Measurements from ENCODE around the gene BANF2.
"Not testable (repeated sequence)": the region's sequence is repeated elsewhere in the genome, so short reads cannot be mapped to it uniquely, and the experiment has no call there.

The BANF2 gene

DNA sequence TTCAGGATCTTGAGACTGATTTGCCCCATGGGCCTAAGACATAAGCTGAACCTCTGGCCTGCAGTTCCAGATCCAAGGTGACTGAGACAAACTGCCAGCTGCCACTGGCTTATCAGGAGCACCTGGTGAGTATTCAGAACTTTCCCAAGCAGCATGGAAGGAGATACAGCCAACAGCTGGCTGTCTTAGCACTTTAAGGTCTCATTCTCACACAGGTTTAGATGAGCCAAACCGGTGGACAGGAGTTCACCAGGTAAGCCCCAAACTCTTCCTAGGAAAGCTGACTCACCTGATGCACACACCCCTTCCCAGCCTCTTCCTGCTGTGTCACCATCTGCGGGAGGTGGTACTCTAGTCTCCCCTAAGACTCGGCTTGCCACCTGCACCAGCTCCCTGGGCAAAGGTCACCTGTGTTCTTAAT is at the start of gene BANF2:
Gene BANF2 (plus strand): TSS at position 36 of the 421 bp plus-strand sequence. CDS start 25,060 bp downstream, outside the sequence.
- in situ Hi-C loops (cut with HindIII; ENCODE audit: low sequenced_read_pairs), result no loop called here

- in situ Hi-C loops (cut with HindIII; ENCODE audit: low sequenced_read_pairs), result no loop called here
Measured at GRCh38 chr20:17650301-17651128, 49.3 kb upstream of the BANF2 start.

GRCh38 chr20:17651129-17651759 is 48.5 kb upstream of the BANF2 start:
- in situ Hi-C loops (cut with HindIII; ENCODE audit: low sequenced_read_pairs), result no loop called here

DNA sequence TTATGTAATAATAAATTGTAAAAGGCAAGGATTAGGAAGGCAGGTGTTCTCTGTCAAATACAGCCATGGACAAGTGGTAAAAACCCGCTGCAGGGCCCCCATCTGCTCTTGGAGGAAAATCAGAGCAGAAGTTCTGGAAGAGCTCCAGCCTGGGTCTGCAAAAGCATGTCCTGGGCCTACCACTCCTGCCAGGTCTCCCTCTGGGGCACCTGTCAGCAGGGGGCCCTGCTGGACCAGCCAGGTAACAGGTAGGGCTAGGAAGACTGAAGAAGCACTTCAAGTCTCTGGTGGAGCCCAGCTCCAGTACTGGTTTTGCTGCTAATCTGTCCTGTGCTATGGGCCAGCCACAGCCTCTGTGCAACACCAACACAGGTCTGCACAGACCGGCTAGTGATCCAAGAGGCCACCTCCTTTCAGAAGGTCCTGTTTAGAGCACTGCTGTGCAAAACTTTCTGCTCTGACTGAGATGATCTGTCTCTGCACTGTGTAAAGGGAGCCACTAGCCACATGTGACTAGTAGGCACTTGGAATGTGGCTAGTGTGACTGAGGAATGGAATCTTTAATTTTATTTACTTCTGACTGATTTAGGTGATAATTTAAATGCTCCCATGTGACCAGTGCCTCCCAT is 47.9 kb upstream of the BANF2 start:
- in situ Hi-C loops (cut with HindIII; ENCODE audit: low sequenced_read_pairs), result no loop called here

DNA sequence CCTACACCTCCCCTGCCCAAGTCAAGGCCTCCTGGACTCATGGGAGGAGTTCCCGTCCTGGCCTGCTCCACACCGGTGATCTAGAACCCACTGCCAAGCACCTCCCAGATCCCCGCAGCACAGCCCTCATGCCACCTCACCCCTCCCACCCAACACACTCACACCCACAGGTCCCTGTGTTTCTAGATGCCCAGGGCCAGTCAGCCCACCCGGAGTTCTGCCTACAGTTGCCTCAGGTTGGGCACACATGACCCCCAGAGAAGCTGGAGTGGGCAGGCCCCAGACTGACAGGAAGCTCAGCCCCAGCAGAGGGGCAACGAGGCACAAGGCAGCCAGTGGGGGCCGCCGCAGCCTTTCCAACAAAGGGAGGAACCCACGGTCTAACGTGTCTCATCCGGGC is 47.4 kb upstream of the BANF2 start:
- in situ Hi-C loops (cut with HindIII; ENCODE audit: low sequenced_read_pairs), result no loop called here

- in situ Hi-C loops (cut with HindIII; ENCODE audit: low sequenced_read_pairs), result no loop called here
Measured at GRCh38 chr20:17653835-17654648, 45.7 kb upstream of the BANF2 start.

- in situ Hi-C loops (cut with HindIII; ENCODE audit: low sequenced_read_pairs), result no loop called here
Measured at GRCh38 chr20:17654649-17655285, 45.0 kb upstream of the BANF2 start.

GRCh38 chr20:17655286-17655651 is 44.5 kb upstream of the BANF2 start:
- in situ Hi-C loops (cut with HindIII; ENCODE audit: low sequenced_read_pairs), result no loop called here

DNA sequence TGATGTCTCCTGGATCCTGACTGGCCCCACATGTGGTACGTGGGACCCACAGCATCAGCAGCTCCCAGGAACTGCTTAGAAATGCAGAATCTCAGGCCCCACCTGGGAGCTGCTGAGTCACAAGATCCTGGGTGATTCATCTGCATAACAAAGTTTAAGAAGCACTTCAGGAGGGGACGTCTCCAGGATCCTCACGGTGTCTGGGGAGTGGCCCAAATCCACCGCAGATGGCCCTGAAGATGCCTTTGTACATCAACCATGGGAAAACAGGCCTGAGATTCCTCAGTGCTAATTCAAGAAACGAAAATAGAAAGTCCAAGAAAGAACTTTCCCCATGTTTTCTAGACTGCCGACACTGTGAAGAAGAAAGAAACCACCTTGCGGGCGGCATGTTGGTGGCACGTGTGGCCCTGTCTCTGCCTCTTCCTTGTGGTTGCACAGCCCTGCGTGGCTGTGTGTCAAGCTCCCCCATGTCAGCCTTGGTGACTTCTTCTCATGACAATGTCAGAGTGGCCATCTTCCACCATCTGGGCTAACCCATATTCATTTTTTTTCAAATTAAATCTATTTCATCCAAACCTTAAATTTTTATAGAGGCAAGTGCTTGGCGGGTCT is 43.8 kb upstream of the BANF2 start:
- in situ Hi-C loops (cut with HindIII; ENCODE audit: low sequenced_read_pairs), result no loop called here

- in situ Hi-C loops (cut with HindIII; ENCODE audit: low sequenced_read_pairs), result no loop called here
Measured at GRCh38 chr20:17657079-17657825, 42.5 kb upstream of the BANF2 start.

- in situ Hi-C loops (cut with HindIII; ENCODE audit: low sequenced_read_pairs), result no loop called here
Measured at GRCh38 chr20:17657898-17658647, 41.7 kb upstream of the BANF2 start.

GRCh38 chr20:17658648-17658993 is 41.1 kb upstream of the BANF2 start:
- in situ Hi-C loops (cut with HindIII; ENCODE audit: low sequenced_read_pairs), result no loop called here

DNA sequence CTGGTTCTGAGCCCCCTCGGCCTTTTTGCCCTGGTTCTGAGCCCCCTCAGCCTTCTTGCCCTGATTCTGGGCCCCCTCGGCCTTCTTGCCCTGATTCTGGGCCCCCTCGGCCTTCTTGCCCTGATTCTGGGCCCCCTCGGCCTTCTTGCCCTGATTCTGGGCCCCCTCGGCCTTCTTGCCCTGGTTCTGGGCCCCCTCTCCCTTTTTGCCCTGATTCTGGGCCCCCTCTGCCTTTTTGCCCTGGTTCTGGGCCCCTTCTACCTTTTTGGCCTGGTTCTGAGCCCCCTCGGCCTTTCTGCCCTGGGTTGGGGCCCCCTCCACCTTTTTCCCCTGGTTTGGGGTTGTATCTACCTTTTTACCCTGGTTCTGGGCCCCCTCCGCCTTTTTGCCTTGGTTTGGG is 40.4 kb upstream of the BANF2 start:
- in situ Hi-C loops (cut with HindIII; ENCODE audit: low sequenced_read_pairs), result not testable (repeated sequence)

DNA sequence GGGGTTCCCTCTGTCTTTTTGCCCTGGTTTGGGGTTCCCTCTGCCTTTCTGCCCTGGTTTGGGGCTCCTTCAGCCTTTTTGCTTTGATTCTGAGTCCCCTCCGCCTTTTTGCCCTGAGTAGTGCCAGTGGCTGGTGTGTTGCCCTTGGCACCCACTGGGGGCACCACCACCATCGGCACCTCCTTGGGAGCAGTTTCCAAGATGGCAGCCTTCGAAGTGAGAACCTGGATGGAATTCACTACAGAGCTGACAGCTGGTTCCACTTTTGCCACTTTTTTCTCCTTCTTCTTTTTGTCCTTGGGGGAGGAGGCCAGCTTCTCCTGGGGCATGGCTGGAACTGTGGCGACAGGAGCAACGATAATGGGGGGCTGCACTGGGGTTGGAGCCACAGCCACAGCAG is 40.0 kb upstream of the BANF2 start:
- in situ Hi-C loops (cut with HindIII; ENCODE audit: low sequenced_read_pairs), result no loop called here

DNA sequence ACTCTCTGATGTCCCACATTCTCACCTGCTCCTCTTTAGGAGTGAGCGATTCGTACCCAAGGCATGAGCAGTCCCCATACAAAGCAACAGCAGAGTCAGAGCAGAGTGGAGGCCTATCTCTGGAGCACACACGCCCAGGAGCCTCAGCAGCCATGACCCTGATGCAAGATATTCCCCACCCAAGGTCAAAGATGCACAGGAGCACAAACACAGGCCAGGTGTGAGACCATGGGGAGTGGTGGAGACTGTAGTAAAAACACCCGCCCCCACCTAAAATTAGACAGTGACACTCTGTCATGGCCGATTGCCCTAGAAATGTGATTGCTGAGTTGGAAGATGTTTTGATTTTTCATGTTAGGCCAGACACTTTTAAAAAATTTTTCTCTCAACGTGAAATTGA is 39.1 kb upstream of the BANF2 start:
- in situ Hi-C loops (cut with HindIII; ENCODE audit: low sequenced_read_pairs), result no loop called here

DNA sequence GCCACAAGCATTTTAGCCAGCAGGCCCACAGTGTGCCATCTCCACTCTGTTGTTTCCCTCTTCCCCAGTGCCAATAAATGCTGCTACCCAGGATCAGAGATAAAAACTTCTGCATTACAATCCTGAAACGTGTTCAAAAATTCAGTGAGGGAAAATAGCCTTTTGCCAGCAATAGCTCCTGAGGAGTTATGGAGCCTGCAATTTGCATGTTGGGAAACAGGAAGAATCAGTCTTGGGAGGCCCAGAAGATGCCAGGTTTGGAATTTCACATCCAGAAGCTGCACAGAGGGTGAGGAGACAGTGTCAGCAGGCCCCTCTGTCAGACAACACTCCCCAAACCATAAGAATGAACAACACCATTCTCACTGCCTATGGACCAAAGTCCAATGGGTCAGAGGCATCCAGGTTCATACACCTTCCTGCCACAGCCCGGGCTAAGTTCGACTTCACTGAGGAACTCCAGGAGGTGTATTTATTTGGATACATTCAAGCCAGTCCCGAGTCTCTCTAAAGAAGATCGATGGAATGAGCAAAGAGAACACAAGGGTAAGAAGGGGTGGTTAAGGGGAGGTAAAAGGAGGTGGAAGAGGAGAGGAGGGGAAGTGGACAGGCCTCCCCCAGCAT is 38.5 kb upstream of the BANF2 start:
- in situ Hi-C loops (cut with HindIII; ENCODE audit: low sequenced_read_pairs), result no loop called here

DNA sequence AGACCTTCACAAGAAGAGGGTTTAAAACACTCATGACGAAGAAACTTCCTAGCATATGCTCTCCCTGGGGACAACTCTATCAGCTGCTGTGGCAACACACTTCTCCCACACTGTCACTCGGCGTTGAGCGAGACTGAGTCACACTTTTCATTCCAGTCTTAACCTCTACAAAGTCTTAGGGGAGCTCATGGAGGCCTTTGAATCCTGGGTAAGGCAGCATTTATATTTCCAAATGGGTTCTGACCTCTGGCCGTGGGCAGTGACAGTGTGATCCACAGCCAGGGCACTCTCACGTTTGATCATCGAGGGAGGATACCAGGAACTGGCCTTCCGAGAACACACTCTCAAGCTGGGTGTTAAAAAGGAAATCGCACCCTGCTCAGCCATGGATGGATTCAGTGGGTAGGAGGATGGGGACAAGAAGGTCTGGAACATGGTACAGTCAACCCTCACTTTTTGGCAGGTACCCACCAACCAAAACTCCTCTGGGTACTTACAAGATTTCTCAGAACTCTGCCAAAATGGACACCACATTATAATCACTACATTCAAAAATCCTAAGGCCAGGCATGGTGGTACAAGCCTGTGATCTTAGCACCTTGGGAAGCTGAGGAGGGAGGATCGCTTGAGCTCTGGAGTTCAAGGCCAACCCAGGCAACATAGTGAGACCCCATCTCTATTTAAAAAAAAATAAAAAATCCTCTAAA is 37.3 kb upstream of the BANF2 start:
- in situ Hi-C loops (cut with HindIII; ENCODE audit: low sequenced_read_pairs), result no loop called here

DNA sequence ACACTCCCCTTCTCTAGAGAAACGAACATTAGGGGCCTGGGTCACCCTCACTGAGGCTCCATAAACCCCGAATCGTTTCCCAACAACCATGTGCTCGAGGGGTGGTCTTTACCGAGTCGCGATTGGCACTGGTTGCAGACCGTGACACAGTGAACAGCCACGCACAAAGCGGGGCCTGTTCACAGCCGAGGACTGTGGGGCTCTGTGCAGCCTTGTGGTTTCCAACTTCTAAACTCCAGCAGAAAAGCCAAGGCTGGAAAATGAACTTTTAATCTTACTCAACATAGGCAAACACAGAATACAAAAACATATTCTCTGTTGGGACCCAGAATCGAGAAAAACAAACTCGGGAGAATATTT is 36.7 kb upstream of the BANF2 start:
- in situ Hi-C loops (cut with HindIII; ENCODE audit: low sequenced_read_pairs), result no loop called here
